ENCODE data around the gene DHRS7B.
A peak's percentile ranks its signal among the peaks of the same experiment; 100 is the strongest.
"Not testable (repeated sequence)": the region's sequence is repeated elsewhere in the genome, so short reads cannot be mapped to it uniquely, and the experiment has no call there.

The DHRS7B gene

GRCh38 chr17:21127509-21128077, 829 bp downstream of the DHRS7B start:
- no peaks in the 10 kb centered on the region for H3K9me3 Mint-ChIP-seq (ENCODE audit: low read depth)
- H3K27me3 Mint-ChIP-seq, result no peaks in the 10 kb centered on the region
- peaks cover 2% of the 10 kb centered on the region for H3K36me3 Mint-ChIP-seq
- peaks cover 39% of the 10 kb centered on the region for H3K4me1 Mint-ChIP-seq (ENCODE audit: low read depth)
- H3K4me3 Mint-ChIP-seq, result peak overlapping the region; percentile 94
- peak overlapping the region; percentile 95 for H3K27ac Mint-ChIP-seq

- H3K4me3 Mint-ChIP-seq, result peak overlapping the region; percentile 78
- no peaks in the 10 kb centered on the region for H3K9me3 Mint-ChIP-seq (ENCODE audit: low read depth)
- H3K27me3 Mint-ChIP-seq, result no peaks in the 10 kb centered on the region
- H3K4me1 Mint-ChIP-seq (ENCODE audit: low read depth), result peaks cover 39% of the 10 kb centered on the region
- peaks cover 5% of the 10 kb centered on the region for H3K36me3 Mint-ChIP-seq
- H3K27ac Mint-ChIP-seq, result no peak overlapping the region
These were observed 2.4 kb downstream of the DHRS7B start for GRCh38 chr17:21129023-21129681.

GRCh38 chr17:21131137-21131536, 4.4 kb downstream of the DHRS7B start:
- Mint-ChIP-seq H3K4me1 (ENCODE audit: low read depth) (peaks cover 24% of the 10 kb centered on the region), H3K9me3 (ENCODE audit: low read depth) (no peaks in the 10 kb centered on the region), H3K27me3 (no peaks in the 10 kb centered on the region), H3K4me3 (no peak overlapping the region), H3K36me3 (peaks cover 8% of the 10 kb centered on the region), H3K27ac (no peak overlapping the region)

- H3K27me3 Mint-ChIP-seq, result no peaks in the 10 kb centered on the region
- H3K27ac Mint-ChIP-seq, result no peak overlapping the region
These were observed 5.7 kb downstream of the DHRS7B start for GRCh38 chr17:21132428-21132827.

GRCh38 chr17:21134559-21134958, 7.8 kb downstream of the DHRS7B start:
- Mint-ChIP-seq H3K27me3 (no peaks in the 10 kb centered on the region), H3K4me3 (no peak overlapping the region), H3K27ac (no peak overlapping the region), H3K4me1 (ENCODE audit: low read depth) (peaks cover 9% of the 10 kb centered on the region), H3K9me3 (ENCODE audit: low read depth) (no peaks in the 10 kb centered on the region), H3K36me3 (peaks cover 8% of the 10 kb centered on the region)

More at GRCh38 chr17:21132428-21132827, 5.7 kb downstream of the DHRS7B start:
- no peak overlapping the region for H3K4me3 Mint-ChIP-seq
- no peaks in the 10 kb centered on the region for H3K9me3 Mint-ChIP-seq (ENCODE audit: low read depth)
- peaks cover 8% of the 10 kb centered on the region for H3K36me3 Mint-ChIP-seq
- H3K4me1 Mint-ChIP-seq (ENCODE audit: low read depth), result peaks cover 17% of the 10 kb centered on the region

- no peaks in the 10 kb centered on the region for H3K9me3 Mint-ChIP-seq (ENCODE audit: low read depth)
- H3K36me3 Mint-ChIP-seq, result peaks cover 6% of the 10 kb centered on the region
- H3K4me1 Mint-ChIP-seq (ENCODE audit: low read depth), result peaks cover 7% of the 10 kb centered on the region
- H3K27ac Mint-ChIP-seq, result no peak overlapping the region
- no peaks in the 10 kb centered on the region for H3K27me3 Mint-ChIP-seq
- no peak overlapping the region for H3K4me3 Mint-ChIP-seq
These were observed 14.1 kb downstream of the DHRS7B start for GRCh38 chr17:21140911-21141310.

- Mint-ChIP-seq H3K9me3 (ENCODE audit: low read depth) (no peaks in the 10 kb centered on the region), H3K27me3 (no peaks in the 10 kb centered on the region), H3K4me3 (no peak overlapping the region), H3K36me3 (peaks cover 6% of the 10 kb centered on the region), H3K27ac (no peak overlapping the region), H3K4me1 (ENCODE audit: low read depth) (peaks cover 7% of the 10 kb centered on the region)
These were observed 14.6 kb downstream of the DHRS7B start for GRCh38 chr17:21141331-21141730.

- not testable (repeated sequence) for H3K36me3 Mint-ChIP-seq; H3K4me3 Mint-ChIP-seq; H3K9me3 Mint-ChIP-seq (ENCODE audit: low read depth); H3K4me1 Mint-ChIP-seq (ENCODE audit: low read depth); H3K27ac Mint-ChIP-seq; H3K27me3 Mint-ChIP-seq
These were observed 15.3 kb downstream of the DHRS7B start for GRCh38 chr17:21142065-21142464.

GRCh38 chr17:21143695-21144094, 16.9 kb downstream of the DHRS7B start:
- H3K27ac Mint-ChIP-seq, result no peak overlapping the region
- H3K9me3 Mint-ChIP-seq (ENCODE audit: low read depth), result no peaks in the 10 kb centered on the region
- peaks cover 7% of the 10 kb centered on the region for H3K4me1 Mint-ChIP-seq (ENCODE audit: low read depth)
- peaks cover 16% of the 10 kb centered on the region for H3K36me3 Mint-ChIP-seq
- no peak overlapping the region for H3K4me3 Mint-ChIP-seq
- H3K27me3 Mint-ChIP-seq, result no peaks in the 10 kb centered on the region

GRCh38 chr17:21144299-21144698, 17.5 kb downstream of the DHRS7B start:
- H3K27ac Mint-ChIP-seq; H3K4me3 Mint-ChIP-seq; H3K9me3 Mint-ChIP-seq (ENCODE audit: low read depth); H3K27me3 Mint-ChIP-seq; H3K4me1 Mint-ChIP-seq (ENCODE audit: low read depth): not testable (repeated sequence)
- H3K36me3 Mint-ChIP-seq, result peaks cover 18% of the 10 kb centered on the region

GRCh38 chr17:21146362-21147015, 19.7 kb downstream of the DHRS7B start:
- no peak overlapping the region for H3K27ac Mint-ChIP-seq
- H3K4me1 Mint-ChIP-seq (ENCODE audit: low read depth), result peaks cover 5% of the 10 kb centered on the region
- no peaks in the 10 kb centered on the region for H3K27me3 Mint-ChIP-seq
- H3K36me3 Mint-ChIP-seq, result peaks cover 20% of the 10 kb centered on the region
- no peaks in the 10 kb centered on the region for H3K9me3 Mint-ChIP-seq (ENCODE audit: low read depth)
- no peak overlapping the region for H3K4me3 Mint-ChIP-seq

GRCh38 chr17:21149621-21150020, 22.9 kb downstream of the DHRS7B start:
- Mint-ChIP-seq H3K9me3 (ENCODE audit: low read depth) (peaks cover 4% of the 10 kb centered on the region), H3K27ac (no peak overlapping the region), H3K4me1 (ENCODE audit: low read depth) (peaks cover 1% of the 10 kb centered on the region), H3K27me3 (no peaks in the 10 kb centered on the region), H3K36me3 (peaks cover 17% of the 10 kb centered on the region), H3K4me3 (no peak overlapping the region)

GRCh38 chr17:21152731-21153130, 26.0 kb downstream of the DHRS7B start:
- Mint-ChIP-seq H3K4me1 (ENCODE audit: low read depth) (peaks cover 1% of the 10 kb centered on the region), H3K4me3 (no peak overlapping the region), H3K9me3 (ENCODE audit: low read depth) (peaks cover 16% of the 10 kb centered on the region), H3K27me3 (no peaks in the 10 kb centered on the region), H3K27ac (no peak overlapping the region), H3K36me3 (peaks cover 11% of the 10 kb centered on the region)

GRCh38 chr17:21157586-21158370, 31.0 kb downstream of the DHRS7B start:
- H3K4me3 Mint-ChIP-seq, result no peak overlapping the region
- no peak overlapping the region for H3K27ac Mint-ChIP-seq
- peaks cover 16% of the 10 kb centered on the region for H3K9me3 Mint-ChIP-seq (ENCODE audit: low read depth)
- H3K4me1 Mint-ChIP-seq (ENCODE audit: low read depth), result peaks cover 14% of the 10 kb centered on the region
- no peaks in the 10 kb centered on the region for H3K27me3 Mint-ChIP-seq
- peaks cover 5% of the 10 kb centered on the region for H3K36me3 Mint-ChIP-seq

- Mint-ChIP-seq H3K36me3 (no peaks in the 10 kb centered on the region), H3K4me3 (no peak overlapping the region), H3K4me1 (ENCODE audit: low read depth) (peaks cover 13% of the 10 kb centered on the region), H3K27ac (no peak overlapping the region), H3K9me3 (ENCODE audit: low read depth) (peaks cover 5% of the 10 kb centered on the region), H3K27me3 (no peaks in the 10 kb centered on the region)
These were observed 33.6 kb downstream of the DHRS7B start for GRCh38 chr17:21160401-21160800.
